Measurements from ENCODE around the gene TXN2. TPM values are rescaled to one million over a fixed set of nuclear protein-coding genes. Genes with fewer than 3 reads are reported as not detected.

The TXN2 gene
- total RNA-seq, 1 experiment from 2014 or later = 87.0 TPM

GRCh38 chr22:36456464-36456845, 25.0 kb downstream of the TXN2 start:
- CTCF ChIA-PET = no interaction called here
- no peak for DNase-seq (ENCODE audit: low read depth, low spot score)

More at GRCh38 chr22:36456464-36456845, 25.0 kb downstream of the TXN2 start:
- H2AFZ ChIP-seq (ENCODE audit: low read depth, low read length, poor library complexity, severe bottlenecking) = no peak overlapping the region
- no peak overlapping the region for H3K27ac ChIP-seq (ENCODE audit: low read depth, low read length)
- intact Hi-C loops (cut with micrococcal nuclease) = no loop called here
- POLR2A ChIA-PET = no interaction called here
- H3K9me3 ChIP-seq (ENCODE audit: control insufficient read depth in 1 of 2, insufficient read depth in 1 of 2, low read depth in 1 of 2, low read length in 2 of 2) = no peaks in the 10 kb centered on the region
- H3K4me3 ChIP-seq (replicated peaks in 1 of 2; ENCODE audit: low read depth in 1 of 2, low read length in 2 of 2) = no peak overlapping the region
- no peaks in the 10 kb centered on the region for H3K27me3 ChIP-seq (ENCODE audit: insufficient read depth, low read length)
- H3K79me2 ChIP-seq (ENCODE audit: insufficient read depth, low read length) = no peaks in the 10 kb centered on the region
- no peak overlapping the region for H3K4me2 ChIP-seq (ENCODE audit: low read length)
- no peaks in the 10 kb centered on the region for H3K36me3 ChIP-seq (ENCODE audit: control insufficient read depth in 1 of 2, insufficient read depth in 2 of 2, low read length in 2 of 2)
- no peaks in the 10 kb centered on the region for H4K20me1 ChIP-seq (ENCODE audit: insufficient read depth)
- peaks cover 25 to 50% of the 10 kb centered on the region in 2 experiments for H3K4me1 ChIP-seq (ENCODE audit: control insufficient read depth in 1 of 2, insufficient read depth in 2 of 2, low read length in 2 of 2)
- RAD21 ChIA-PET (ENCODE audit: low non-redundant PET in 1 of 2, low total read pairs in 2 of 2, uncharacterized antibody in 2 of 2, unreplicated experiment in 2 of 2) = no interaction called here
- ATAC-seq = no peak
- H3K9me2 ChIP-seq (ENCODE audit: insufficient read depth) = no peaks in the 10 kb centered on the region
- no TSS peak for BruUV-seq (replicated peaks)
- no peak for TF ChIP-seq EGR1 (IDR thresholded peaks at IDR 0.05; ENCODE audit: low read depth)
- TF ChIP-seq SIN3A (IDR thresholded peaks at IDR 0.05; ENCODE audit: low read depth) = no peak
- TF ChIP-seq MAX (IDR thresholded peaks at IDR 0.05) = no peak
- TF ChIP-seq ZFX (IDR thresholded peaks at IDR 0.05) = no peak
- no peak for TF ChIP-seq ATF3 (IDR thresholded peaks at IDR 0.05)
- no peak for TF ChIP-seq EZH2 (IDR thresholded peaks at IDR 0.05)
- no peak for TF ChIP-seq ELF1 (IDR thresholded peaks at IDR 0.05; ENCODE audit: borderline replicate concordance, low read depth)
- no peak for TF ChIP-seq ZNF274 (IDR thresholded peaks at IDR 0.05; ENCODE audit: low read depth, low read length)
- TF ChIP-seq REST (IDR thresholded peaks at IDR 0.05; ENCODE audit: low read depth) = no peak
- no peak for TF ChIP-seq ZBTB33 (IDR thresholded peaks at IDR 0.05; ENCODE audit: extremely low read depth, insufficient replicate concordance, low read length)
- TF ChIP-seq CEBPB (IDR thresholded peaks at IDR 0.05; ENCODE audit: low read depth) = no peak
- no peak for TF ChIP-seq YY1 (IDR thresholded peaks at IDR 0.05; ENCODE audit: extremely low read depth, insufficient replicate concordance, low read depth, low read length)
- no peak for TF ChIP-seq CBX3 (IDR thresholded peaks at IDR 0.05; ENCODE audit: low read depth)
- H3K9ac ChIP-seq (ENCODE audit: low read length) = no peak overlapping the region
